K562 (cell line): Measurements from ENCODE around the gene LZTS2. TPM values are rescaled to one million over a fixed set of nuclear protein-coding genes. Genes with fewer than 3 reads are reported as not detected.

ENCODE experiments used
- ARHGAP35 ChIP-seq: fragments of 450-650 bp; IDR thresholded peaks from 2 replicates; pipeline ENCODE4 v1.6.1; 2018; ENCODE audit not compliant: partially characterized antibody
- CREB3L1 ChIP-seq: fragments of 450-650 bp; IDR thresholded peaks from 2 replicates; pipeline ENCODE4 v1.6.1; 2014; ENCODE audit warnings: low read depth, mild to moderate bottlenecking, moderate library complexity, borderline replicate concordance
- ELF4 ChIP-seq: fragments of 450-650 bp; formaldehyde crosslinking; IDR thresholded peaks from 2 replicates; pipeline ENCODE4 v1.4.0; 2022; ENCODE audit warnings: missing genetic modification characterization
- KLF13 ChIP-seq: fragments of 450-650 bp; IDR thresholded peaks from 2 replicates; pipeline ENCODE4 v1.6.1; 2016; ENCODE audit warnings: missing genetic modification characterization, low read depth, mild to moderate bottlenecking, missing compliant biosample characterization, moderate library complexity, borderline replicate concordance
- LCOR ChIP-seq: sonication (generic); formaldehyde crosslinking; IDR thresholded peaks from 2 replicates; pipeline ENCODE4 v1.8.0; 2022; ENCODE audit warnings: mild to moderate bottlenecking, missing genetic modification reagents
- MCM5 ChIP-seq: fragments of 450-650 bp; IDR thresholded peaks from 2 replicates; pipeline ENCODE4 v1.6.1; 2016; ENCODE audit warnings: low read depth
- NCOA6 ChIP-seq: fragments of 450-650 bp; IDR thresholded peaks from 2 replicates; pipeline ENCODE4 v1.6.1; 2017; ENCODE audit warnings: mild to moderate bottlenecking
- NCOR1 ChIP-seq: fragments of 450-650 bp; IDR thresholded peaks from 2 replicates; pipeline ENCODE4 v1.6.1; 2016; ENCODE audit warnings: mild to moderate bottlenecking, moderate library complexity
- NFXL1 ChIP-seq: fragments of 450-650 bp; formaldehyde crosslinking; IDR thresholded peaks from 2 replicates; pipeline ENCODE4 v1.4.0; 2021; ENCODE audit warnings: mild to moderate bottlenecking
- NR0B1 ChIP-seq: fragments of 450-650 bp; IDR thresholded peaks from one replicate; pipeline ENCODE4 v1.6.1; 2018; ENCODE audit warnings: mild to moderate bottlenecking, moderate library complexity; ENCODE audit not compliant: partially characterized antibody
- PKNOX1 ChIP-seq: fragments of 450-650 bp; IDR thresholded peaks from 2 replicates; pipeline ENCODE4 v1.6.1; 2016
- PTTG1 ChIP-seq: fragments of 450-650 bp; IDR thresholded peaks from 2 replicates; pipeline ENCODE4 v1.6.1; 2016; ENCODE audit warnings: low read depth, mild to moderate bottlenecking, missing genetic modification characterization, missing compliant biosample characterization
- STAG1 ChIP-seq: sonication (generic); formaldehyde crosslinking; IDR thresholded peaks from 2 replicates; pipeline ENCODE4 v1.5.0; 2020; ENCODE audit warnings: missing genetic modification reagents, borderline replicate concordance
- TAF15 ChIP-seq: fragments of 200-400 bp; formaldehyde crosslinking; IDR thresholded peaks from 2 replicates; pipeline ENCODE4 v1.6.1; 2017; ENCODE audit warnings: mild to moderate bottlenecking, low read depth, low read length, moderate library complexity
- TRIM24 ChIP-seq, 2 experiments: fragments of 450-650 bp; IDR thresholded peaks; 2 replicates each; pipeline ENCODE4 v1.6.1; 2016
- TSC22D4 ChIP-seq: fragments of 450-650 bp; IDR thresholded peaks from 2 replicates; pipeline ENCODE4 v1.6.1; 2016; ENCODE audit warnings: missing genetic modification characterization, missing biosample characterization, control low read depth
- XRCC5 ChIP-seq: fragments of 200-400 bp; formaldehyde crosslinking; IDR thresholded peaks from 2 replicates; pipeline ENCODE4 v1.6.1; 2017; ENCODE audit warnings: low read depth, mild to moderate bottlenecking, low read length
- ZNF398 ChIP-seq: fragments of 250-450 bp; sonication (Bioruptor Pico); IDR thresholded peaks from 2 replicates; pipeline ENCODE4 v1.8.0; 2021; ENCODE audit warnings: moderate library complexity, mild to moderate bottlenecking, inconsistent platforms
- ZNF589 ChIP-seq: fragments of 200-800 bp; sonication (Bioruptor generic); IDR thresholded peaks from 2 replicates; pipeline ENCODE4 v1.6.1; 2016; ENCODE audit warnings: low read depth, missing genetic modification characterization, missing compliant biosample characterization
- ZNF644 ChIP-seq: fragments of 200-800 bp; sonication (Bioruptor generic); IDR thresholded peaks from 2 replicates; pipeline ENCODE4 v1.6.1; 2016; ENCODE audit warnings: low read depth, missing genetic modification characterization, missing compliant biosample characterization
- polyA plus RNA-seq, 8 experiments: library from polyadenylated mRNA; depleted of rRNA in 4 of 8; stranded (reverse) in 5 of 8; unstranded in 3 of 8; fragments of >200 nt; fragmentation: Nextera tagmentation in 2 of 8; fragmentation: Illumina TruSeq in 1 of 8; extraction: Ambion mirVana in 2 of 8; extraction: Trizol in 1 of 8; gene quantifications; 2 replicates each; pipeline versions ENCODE4 v1.2.1 to v1.2.3, GENCODE V29; 2011 to 2014; ENCODE audit warnings: inconsistent platforms in 1 of 8, missing spikeins in 1 of 8
- total RNA-seq, 7 experiments: library from RNA; depleted of rRNA in 6 of 7; stranded (reverse); fragments of >200 nt in 6 of 7; fragmentation: Illumina TruSeq in 2 of 7; extraction: Trizol in 2 of 7; gene quantifications; 2 replicates each; pipeline versions ENCODE4 v1.2.1 to v1.2.3, GENCODE V29; 2011 to 2021; ENCODE audit warnings: low replicate concordance in 1 of 7

LZTS2 gene
- total and polyA plus RNA-seq, 9 of the 15 experiments (the other 6 are each of a cell fraction or from before 2014, with no cell fraction given) = 0.23 to 42.5 (median 14.7) TPM

- TF ChIP-seq ZNF398 (CRISPR knock-in tag) (no peak), ARHGAP35 (no peak), XRCC5 (no peak), NFXL1 (CRISPR knock-in tag) (no peak), MCM5 (no peak), TAF15 (no peak), CREB3L1 (peak; percentile 36; the same call in 1 of the 2 replicates), TRIM24 (IDR thresholded peaks at IDR 0.05) (no peak), NCOA6 (0 out of 2 replicates have a peak, but pooled peaks have one; percentile 48), TSC22D4 (tag) (no peak), NR0B1 (no peak), ZNF644 (tag) (no peak), PKNOX1 (no peak), ZNF589 (CRISPR knock-in tag) (peak; percentile 22; the same call in 1 of the 2 replicates), KLF13 (tag) (0 out of 2 replicates have a peak, but pooled peaks have one; percentile 30), ELF4 (CRISPR knock-in tag) (no peak), LCOR (CRISPR knock-in tag) (no peak), NCOR1 (0 out of 2 replicates have a peak, but pooled peaks have one; percentile 9), STAG1 (CRISPR knock-in tag) (no peak), PTTG1 (tag) (no peak)
Measured at GRCh38 chr10:100998991-100999741, 442 bp upstream of the LZTS2 start (continued).
